ENCODE measurements around the gene HLA-DRB1.
"Not testable (repeated sequence)": the region's sequence is repeated elsewhere in the genome, so short reads cannot be mapped to it uniquely, and the experiment has no call there.

- not testable (repeated sequence) for TF ChIP-seq MAFK (IDR thresholded peaks at IDR 0.05; ENCODE audit: partially characterized antibody); CTCF (IDR thresholded peaks at IDR 0.05); PHF8 (IDR thresholded peaks at IDR 0.05; ENCODE audit: borderline replicate concordance, low read depth); USF2 (IDR thresholded peaks at IDR 0.05); ELK1 (IDR thresholded peaks at IDR 0.05; ENCODE audit: low read depth, low read length); JUNB (IDR thresholded peaks at IDR 0.05); POLR2AphosphoS2 (conservative IDR thresholded peaks at IDR 0.05; ENCODE audit: low read length); EP300 (IDR thresholded peaks at IDR 0.05); PBX3 (IDR thresholded peaks at IDR 0.05); POLR2A (IDR thresholded peaks at IDR 0.05; ENCODE audit: low read length); BHLHE40 (IDR thresholded peaks at IDR 0.05; ENCODE audit: low read depth, low read length); MAX (IDR thresholded peaks at IDR 0.05)
These were observed 1.1 kb upstream of the HLA-DRB1 start for GRCh38 chr6:32590713-32591112.

Data from A549 (cell line).